Stimulated activated naive CD8-positive, alpha-beta T cell treated with anti-CD3 and anti-CD28 coated beads, Interleukin-15, Interleukin-2, amounts not matched to agents 100 ng/mL and 50 ng/mL, for 24 hours (primary cell): ENCODE results near the gene RBMS3.

Experiments
- H3K27ac Mint-ChIP-seq: one replicate; pipeline ENCODE4 v1.8.0; 2021; ENCODE audit warnings: mild to moderate bottlenecking, mixed read lengths
- H3K27me3 Mint-ChIP-seq: one replicate; pipeline ENCODE4 v1.8.0; 2021; ENCODE audit warnings: mixed read lengths
- H3K36me3 Mint-ChIP-seq: one replicate; pipeline ENCODE4 v1.8.0; 2021; ENCODE audit warnings: low read depth, mixed read lengths
- H3K4me1 Mint-ChIP-seq: one replicate; pipeline ENCODE4 v1.8.0; 2021; ENCODE audit warnings: low read depth, mixed read lengths
- H3K4me3 Mint-ChIP-seq: one replicate; pipeline ENCODE4 v1.8.0; 2021; ENCODE audit warnings: mild to moderate bottlenecking, mixed read lengths
- H3K9me3 Mint-ChIP-seq: one replicate; pipeline ENCODE4 v1.8.0; 2021; ENCODE audit warnings: mixed read lengths

The RBMS3 gene

GRCh38 chr3:29265509-29266072 lies 15.3 kb upstream of the RBMS3 start:
- Mint-ChIP-seq H3K4me3 (no peak overlapping the region), H3K4me1 (no peaks in the 10 kb centered on the region), H3K27ac (no peak overlapping the region), H3K27me3 (no peaks in the 10 kb centered on the region), H3K9me3 (no peaks in the 10 kb centered on the region), H3K36me3 (no peaks in the 10 kb centered on the region)

- H3K27me3 Mint-ChIP-seq = no peaks in the 10 kb centered on the region
- no peaks in the 10 kb centered on the region for H3K4me1 Mint-ChIP-seq
- no peak overlapping the region for H3K27ac Mint-ChIP-seq
- H3K9me3 Mint-ChIP-seq = no peaks in the 10 kb centered on the region
- no peak overlapping the region for H3K4me3 Mint-ChIP-seq
- no peaks in the 10 kb centered on the region for H3K36me3 Mint-ChIP-seq
These were observed 13.6 kb upstream of the RBMS3 start for GRCh38 chr3:29267226-29267625.

GRCh38 chr3:29268651-29269050 lies 12.2 kb upstream of the RBMS3 start:
- no peaks in the 10 kb centered on the region for H3K4me1 Mint-ChIP-seq
- H3K36me3 Mint-ChIP-seq = no peaks in the 10 kb centered on the region
- H3K4me3 Mint-ChIP-seq = no peak overlapping the region
- H3K27me3 Mint-ChIP-seq = no peaks in the 10 kb centered on the region
- no peaks in the 10 kb centered on the region for H3K9me3 Mint-ChIP-seq
- no peak overlapping the region for H3K27ac Mint-ChIP-seq

- Mint-ChIP-seq H3K4me3 (no peak overlapping the region), H3K27me3 (no peaks in the 10 kb centered on the region), H3K9me3 (no peaks in the 10 kb centered on the region), H3K36me3 (no peaks in the 10 kb centered on the region), H3K27ac (no peak overlapping the region), H3K4me1 (peaks cover 5% of the 10 kb centered on the region)
These were observed 10.1 kb upstream of the RBMS3 start for GRCh38 chr3:29270752-29271151.

GRCh38 chr3:29271475-29271874 lies 9.4 kb upstream of the RBMS3 start:
- H3K27me3 Mint-ChIP-seq = no peaks in the 10 kb centered on the region
- peaks cover 5% of the 10 kb centered on the region for H3K4me1 Mint-ChIP-seq
- H3K27ac Mint-ChIP-seq = no peak overlapping the region
- H3K36me3 Mint-ChIP-seq = no peaks in the 10 kb centered on the region
- no peaks in the 10 kb centered on the region for H3K9me3 Mint-ChIP-seq
- no peak overlapping the region for H3K4me3 Mint-ChIP-seq

GRCh38 chr3:29274667-29275066 lies 6.2 kb upstream of the RBMS3 start:
- Mint-ChIP-seq H3K27ac (peak overlapping the region; percentile 70), H3K36me3 (no peaks in the 10 kb centered on the region), H3K9me3 (no peaks in the 10 kb centered on the region), H3K27me3 (no peaks in the 10 kb centered on the region), H3K4me1 (peaks cover 5% of the 10 kb centered on the region), H3K4me3 (no peak overlapping the region)

- H3K27me3 Mint-ChIP-seq = peaks cover under 1% of the 10 kb centered on the region
- peaks cover 10% of the 10 kb centered on the region for H3K4me1 Mint-ChIP-seq
- no peak overlapping the region for H3K4me3 Mint-ChIP-seq
- no peaks in the 10 kb centered on the region for H3K9me3 Mint-ChIP-seq
- no peaks in the 10 kb centered on the region for H3K36me3 Mint-ChIP-seq
- H3K27ac Mint-ChIP-seq = no peak overlapping the region
These were observed 5.6 kb upstream of the RBMS3 start for GRCh38 chr3:29275309-29275708.

GRCh38 chr3:29277249-29277648 lies 3.6 kb upstream of the RBMS3 start:
- no peak overlapping the region for H3K27ac Mint-ChIP-seq
- peaks cover 5% of the 10 kb centered on the region for H3K27me3 Mint-ChIP-seq

GRCh38 chr3:29279286-29279685 lies 1.6 kb upstream of the RBMS3 start:
- H3K9me3 Mint-ChIP-seq = no peaks in the 10 kb centered on the region
- H3K4me1 Mint-ChIP-seq = peaks cover 44% of the 10 kb centered on the region
- H3K36me3 Mint-ChIP-seq = no peaks in the 10 kb centered on the region
- no peak overlapping the region for H3K27ac Mint-ChIP-seq
- peaks cover 19% of the 10 kb centered on the region for H3K27me3 Mint-ChIP-seq
- H3K4me3 Mint-ChIP-seq = no peak overlapping the region

More at GRCh38 chr3:29277249-29277648, 3.6 kb upstream of the RBMS3 start:
- no peak overlapping the region for H3K4me3 Mint-ChIP-seq
- no peaks in the 10 kb centered on the region for H3K9me3 Mint-ChIP-seq
- no peaks in the 10 kb centered on the region for H3K36me3 Mint-ChIP-seq
- peaks cover 29% of the 10 kb centered on the region for H3K4me1 Mint-ChIP-seq

- no peak overlapping the region for H3K4me3 Mint-ChIP-seq
- H3K4me1 Mint-ChIP-seq = peaks cover 39% of the 10 kb centered on the region
- H3K27ac Mint-ChIP-seq = no peak overlapping the region
- no peaks in the 10 kb centered on the region for H3K9me3 Mint-ChIP-seq
- no peaks in the 10 kb centered on the region for H3K36me3 Mint-ChIP-seq
- peaks cover 19% of the 10 kb centered on the region for H3K27me3 Mint-ChIP-seq
These were observed 1.1 kb upstream of the RBMS3 start for GRCh38 chr3:29279806-29280205.

- peak overlapping the region; percentile 56 for H3K27ac Mint-ChIP-seq
- peak overlapping the region; percentile 81 for H3K4me3 Mint-ChIP-seq
- H3K9me3 Mint-ChIP-seq = no peaks in the 10 kb centered on the region
- H3K27me3 Mint-ChIP-seq = peaks cover 27% of the 10 kb centered on the region
- H3K36me3 Mint-ChIP-seq = no peaks in the 10 kb centered on the region
- peaks cover 45% of the 10 kb centered on the region for H3K4me1 Mint-ChIP-seq
These were observed 148 bp downstream of the RBMS3 start for GRCh38 chr3:29281094-29281343.

- peak overlapping the region; percentile 56 for H3K27ac Mint-ChIP-seq
- H3K4me1 Mint-ChIP-seq = peaks cover 45% of the 10 kb centered on the region
- peaks cover 27% of the 10 kb centered on the region for H3K27me3 Mint-ChIP-seq
- no peaks in the 10 kb centered on the region for H3K36me3 Mint-ChIP-seq
- H3K4me3 Mint-ChIP-seq = peak overlapping the region; percentile 81
- no peaks in the 10 kb centered on the region for H3K9me3 Mint-ChIP-seq
These were observed 722 bp downstream of the RBMS3 start for GRCh38 chr3:29281344-29282241.

GRCh38 chr3:29282427-29283230 lies 1.8 kb downstream of the RBMS3 start:
- Mint-ChIP-seq H3K27me3 (peaks cover 27% of the 10 kb centered on the region), H3K36me3 (no peaks in the 10 kb centered on the region), H3K9me3 (no peaks in the 10 kb centered on the region), H3K4me1 (peaks cover 45% of the 10 kb centered on the region), H3K27ac (peak overlapping the region; percentile 57), H3K4me3 (peak overlapping the region; percentile 81)

- H3K36me3 Mint-ChIP-seq = no peaks in the 10 kb centered on the region
- peaks cover 45% of the 10 kb centered on the region for H3K4me1 Mint-ChIP-seq
- H3K9me3 Mint-ChIP-seq = no peaks in the 10 kb centered on the region
- H3K27me3 Mint-ChIP-seq = peaks cover 27% of the 10 kb centered on the region
- peak overlapping the region; percentile 81 for H3K4me3 Mint-ChIP-seq
- peak overlapping the region; percentile 15 for H3K27ac Mint-ChIP-seq
These were observed 2.6 kb downstream of the RBMS3 start for GRCh38 chr3:29283231-29284119.
